ENCODE results near the gene MT1H. TPM values are rescaled to one million over a fixed set of nuclear protein-coding genes. Genes with fewer than 3 reads are reported as not detected.
"Not testable (repeated sequence)": the region's sequence is repeated elsewhere in the genome, so short reads cannot be mapped to it uniquely, and the experiment has no call there.

MT1H gene
- total RNA-seq, 1 experiment from 2014 or later = not detected

DNA sequence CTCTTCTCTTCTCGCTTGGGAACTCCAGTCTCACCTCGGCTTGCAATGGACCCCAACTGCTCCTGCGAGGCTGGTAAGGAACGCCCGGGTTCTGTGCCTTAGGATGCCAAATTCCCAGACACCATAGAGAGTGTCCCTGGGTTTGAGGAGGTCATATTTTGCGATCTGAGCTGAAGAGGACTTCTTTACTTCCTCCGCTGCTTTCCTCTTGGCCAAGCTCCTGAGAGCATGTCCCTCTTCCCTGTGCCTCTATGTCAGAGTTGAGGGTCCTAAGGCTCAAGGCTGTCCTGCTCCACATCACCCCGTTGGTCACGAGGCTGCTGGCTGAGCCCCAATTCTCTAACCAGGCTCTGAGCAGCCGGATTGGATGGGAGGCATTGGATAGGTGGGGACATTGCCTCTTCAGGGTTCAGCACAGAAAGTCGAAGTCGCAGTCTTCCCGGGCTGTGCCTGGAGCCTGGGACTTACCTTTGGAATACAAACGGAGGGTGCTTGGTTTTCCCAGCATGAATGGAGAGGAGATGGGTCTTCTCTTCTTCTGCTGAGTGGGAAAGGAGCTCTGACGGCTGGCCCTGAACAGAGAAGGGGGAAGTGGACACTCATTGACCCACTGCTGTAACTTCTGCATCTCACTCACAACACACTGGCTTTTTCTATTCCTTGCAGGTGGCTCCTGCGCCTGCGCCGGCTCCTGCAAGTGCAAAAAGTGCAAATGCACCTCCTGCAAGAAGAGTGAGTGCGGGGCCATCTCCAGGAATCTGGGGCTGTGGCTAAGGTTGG, 416 bp downstream of the MT1H start:
- no peaks in the 10 kb centered on the region for H3K36me3 Mint-ChIP-seq (ENCODE audit: insufficient read depth, unreplicated experiment)
- BruUV-seq (replicated peaks) = no TSS peak
- POLR2A ChIA-PET = interaction anchor here (0.6 to 1.5 kb wide), 3 partner anchors 13 to 60 kb away, joined by 3 read pairs; no protein-coding TSS in a partner anchor
- intact Hi-C loops (cut with micrococcal nuclease) = no loop called here
- H3K4me1 Mint-ChIP-seq (ENCODE audit: insufficient read depth, unreplicated experiment) = no peaks in the 10 kb centered on the region
- TF ChIP-seq, protein P1, sequence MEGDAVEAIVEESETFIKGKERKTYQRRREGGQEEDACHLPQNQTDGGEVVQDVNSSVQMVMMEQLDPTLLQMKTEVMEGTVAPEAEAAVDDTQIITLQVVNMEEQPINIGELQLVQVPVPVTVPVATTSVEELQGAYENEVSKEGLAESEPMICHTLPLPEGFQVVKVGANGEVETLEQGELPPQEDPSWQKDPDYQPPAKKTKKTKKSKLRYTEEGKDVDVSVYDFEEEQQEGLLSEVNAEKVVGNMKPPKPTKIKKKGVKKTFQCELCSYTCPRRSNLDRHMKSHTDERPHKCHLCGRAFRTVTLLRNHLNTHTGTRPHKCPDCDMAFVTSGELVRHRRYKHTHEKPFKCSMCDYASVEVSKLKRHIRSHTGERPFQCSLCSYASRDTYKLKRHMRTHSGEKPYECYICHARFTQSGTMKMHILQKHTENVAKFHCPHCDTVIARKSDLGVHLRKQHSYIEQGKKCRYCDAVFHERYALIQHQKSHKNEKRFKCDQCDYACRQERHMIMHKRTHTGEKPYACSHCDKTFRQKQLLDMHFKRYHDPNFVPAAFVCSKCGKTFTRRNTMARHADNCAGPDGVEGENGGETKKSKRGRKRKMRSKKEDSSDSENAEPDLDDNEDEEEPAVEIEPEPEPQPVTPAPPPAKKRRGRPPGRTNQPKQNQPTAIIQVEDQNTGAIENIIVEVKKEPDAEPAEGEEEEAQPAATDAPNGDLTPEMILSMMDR (IDR thresholded peaks at IDR 0.05; ENCODE audit: unreplicated experiment) = no peak
- peaks cover 9% of the 10 kb centered on the region for H3K27me3 Mint-ChIP-seq (ENCODE audit: insufficient read depth, unreplicated experiment)
- no peak overlapping the region for H3K4me3 Mint-ChIP-seq (ENCODE audit: unreplicated experiment)
- CTCF ChIA-PET = interaction anchor here (0.6 to 1.7 kb wide), 2 partner anchors 32 to 135 kb away, joined by 3 to 5 read pairs; no protein-coding TSS in a partner anchor
- no peak for DNase-seq (ENCODE audit: unreplicated experiment)
- H3K27ac Mint-ChIP-seq (ENCODE audit: low read depth, unreplicated experiment) = no peak overlapping the region
- H3K9me3 Mint-ChIP-seq (ENCODE audit: unreplicated experiment) = no peaks in the 10 kb centered on the region

DNA sequence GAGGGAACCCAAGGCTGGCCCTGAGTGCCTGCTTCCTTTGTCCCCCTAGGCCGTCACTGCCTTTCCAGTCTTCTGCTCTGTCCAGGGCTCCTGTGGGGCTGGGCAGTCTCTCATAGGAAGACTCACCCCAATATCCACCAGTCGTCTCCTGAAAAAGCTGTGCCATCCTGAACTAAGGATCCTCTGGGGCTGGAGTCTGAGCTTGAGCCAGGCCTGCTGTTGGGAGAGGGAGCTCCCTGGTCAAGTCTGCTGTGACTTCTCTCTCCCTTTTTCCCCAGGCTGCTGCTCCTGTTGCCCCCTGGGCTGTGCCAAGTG, 963 bp downstream of the MT1H start:
- H3K27me3 Mint-ChIP-seq (ENCODE audit: insufficient read depth, unreplicated experiment) = peaks cover 9% of the 10 kb centered on the region
- no TSS peak for BruUV-seq (replicated peaks)
- H3K4me3 Mint-ChIP-seq (ENCODE audit: unreplicated experiment) = no peak overlapping the region
- H3K27ac Mint-ChIP-seq (ENCODE audit: low read depth, unreplicated experiment) = no peak overlapping the region
- intact Hi-C loops (cut with micrococcal nuclease) = no loop called here
- POLR2A ChIA-PET = interaction anchor here (0.6 to 1.5 kb wide), 2 partner anchors 13 to 60 kb away, joined by 3 read pairs; no protein-coding TSS in a partner anchor
- no peaks in the 10 kb centered on the region for H3K4me1 Mint-ChIP-seq (ENCODE audit: insufficient read depth, unreplicated experiment)
- CTCF ChIA-PET = interaction anchor here (1.7 kb wide), 1 partner anchor 32 kb away, joined by 5 read pairs; no protein-coding TSS in a partner anchor
- no peak for DNase-seq (ENCODE audit: unreplicated experiment)
- no peaks in the 10 kb centered on the region for H3K36me3 Mint-ChIP-seq (ENCODE audit: insufficient read depth, unreplicated experiment)
- H3K9me3 Mint-ChIP-seq (ENCODE audit: unreplicated experiment) = no peaks in the 10 kb centered on the region
- TF ChIP-seq, protein P1 (IDR thresholded peaks at IDR 0.05; ENCODE audit: unreplicated experiment) = no peak

DNA sequence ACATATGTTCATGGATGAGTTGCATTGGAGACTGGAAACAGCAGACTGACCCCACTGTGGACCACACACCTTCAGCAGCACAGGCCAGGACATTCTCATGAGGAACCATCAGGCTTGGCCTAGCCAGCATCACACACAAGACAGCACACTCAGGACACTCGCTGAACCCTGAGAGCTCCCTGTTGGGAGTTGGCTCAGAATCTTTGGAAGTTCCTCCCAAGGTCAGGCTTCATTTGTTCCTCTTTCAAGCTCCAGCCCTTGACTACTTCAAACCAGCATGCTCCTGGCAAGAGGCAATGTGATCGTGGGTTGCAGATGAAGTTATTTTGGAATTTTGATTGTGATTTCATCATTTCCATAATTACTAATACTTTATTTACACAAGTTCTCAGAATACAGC, 2.1 kb downstream of the MT1H start:
- H3K4me1 Mint-ChIP-seq (ENCODE audit: insufficient read depth, unreplicated experiment); H3K27ac Mint-ChIP-seq (ENCODE audit: low read depth, unreplicated experiment); H3K4me3 Mint-ChIP-seq (ENCODE audit: unreplicated experiment); BruUV-seq (replicated peaks); H3K27me3 Mint-ChIP-seq (ENCODE audit: insufficient read depth, unreplicated experiment); H3K9me3 Mint-ChIP-seq (ENCODE audit: unreplicated experiment); CTCF ChIA-PET; H3K36me3 Mint-ChIP-seq (ENCODE audit: insufficient read depth, unreplicated experiment); intact Hi-C loops (cut with micrococcal nuclease): not testable (repeated sequence)
- POLR2A ChIA-PET = interaction anchor here (0.5 to 3.0 kb wide), 3 partner anchors 12 to 62 kb away, joined by 3 to 30 read pairs (median 3); partner anchors contain the start of gene MT1X
- DNase-seq (ENCODE audit: unreplicated experiment) = peak; percentile 45

DNA sequence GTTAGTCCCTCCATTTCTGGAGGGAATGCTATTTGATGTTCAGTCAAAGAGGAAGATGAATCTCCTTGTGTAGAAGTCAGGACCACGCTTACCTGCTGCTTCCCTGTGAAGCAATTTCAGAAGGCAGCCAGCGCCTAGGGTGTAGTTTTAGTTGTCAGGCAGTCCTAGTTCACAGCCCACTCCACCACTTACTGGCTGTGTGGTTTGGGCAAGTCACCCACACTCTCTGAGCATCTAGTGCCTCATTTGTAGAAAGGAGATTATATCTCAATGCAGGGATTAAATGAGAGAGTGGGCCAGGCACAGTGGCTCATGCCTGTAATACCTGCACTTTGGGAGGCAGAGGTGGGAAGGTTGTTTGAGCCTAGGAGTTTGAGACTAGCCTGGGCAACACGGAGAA, 2.6 kb downstream of the MT1H start:
- not testable (repeated sequence) for BruUV-seq (replicated peaks)

More for the DNA sequence above, 2.6 kb downstream of the MT1H start:
- H3K27me3 Mint-ChIP-seq (ENCODE audit: insufficient read depth, unreplicated experiment); H3K4me1 Mint-ChIP-seq (ENCODE audit: insufficient read depth, unreplicated experiment); DNase-seq (ENCODE audit: unreplicated experiment); H3K9me3 Mint-ChIP-seq (ENCODE audit: unreplicated experiment); H3K4me3 Mint-ChIP-seq (ENCODE audit: unreplicated experiment); H3K27ac Mint-ChIP-seq (ENCODE audit: low read depth, unreplicated experiment); intact Hi-C loops (cut with micrococcal nuclease); H3K36me3 Mint-ChIP-seq (ENCODE audit: insufficient read depth, unreplicated experiment): not testable (repeated sequence)
- ChIA-PET CTCF (interaction anchor here (1.9 kb wide), 1 partner anchor 30 kb away, joined by 13 read pairs; no protein-coding TSS in a partner anchor), POLR2A (interaction anchor here (0.5 to 3.0 kb wide), 4 partner anchors 11 to 65 kb away, joined by 3 to 30 read pairs (median 9); partner anchors contain the start of genes MT1X and MT2A)

All from MCF 10A (cell line).